ENCODE data around the gene SATB1.

DNA sequence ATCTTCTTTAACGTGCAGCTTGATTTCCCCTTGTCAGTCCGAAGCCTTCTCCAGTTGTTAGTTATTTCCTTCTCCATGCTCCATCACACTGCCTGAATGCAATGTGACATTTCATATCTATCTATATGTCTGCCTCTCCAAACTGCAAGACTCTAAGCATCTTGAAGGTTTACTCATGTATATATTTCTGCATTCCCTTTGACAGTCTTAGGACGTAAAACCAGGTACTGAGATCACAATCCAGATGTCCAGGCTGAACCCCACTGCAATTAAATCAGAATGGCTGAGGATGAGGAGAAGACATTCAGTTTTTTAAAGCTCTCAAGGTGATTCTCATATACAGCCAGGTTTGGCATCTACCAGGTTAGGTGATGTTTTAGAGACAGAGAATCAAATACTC, 6.1 kb upstream of the SATB1 start:
- TF ChIP-seq, protein P1, sequence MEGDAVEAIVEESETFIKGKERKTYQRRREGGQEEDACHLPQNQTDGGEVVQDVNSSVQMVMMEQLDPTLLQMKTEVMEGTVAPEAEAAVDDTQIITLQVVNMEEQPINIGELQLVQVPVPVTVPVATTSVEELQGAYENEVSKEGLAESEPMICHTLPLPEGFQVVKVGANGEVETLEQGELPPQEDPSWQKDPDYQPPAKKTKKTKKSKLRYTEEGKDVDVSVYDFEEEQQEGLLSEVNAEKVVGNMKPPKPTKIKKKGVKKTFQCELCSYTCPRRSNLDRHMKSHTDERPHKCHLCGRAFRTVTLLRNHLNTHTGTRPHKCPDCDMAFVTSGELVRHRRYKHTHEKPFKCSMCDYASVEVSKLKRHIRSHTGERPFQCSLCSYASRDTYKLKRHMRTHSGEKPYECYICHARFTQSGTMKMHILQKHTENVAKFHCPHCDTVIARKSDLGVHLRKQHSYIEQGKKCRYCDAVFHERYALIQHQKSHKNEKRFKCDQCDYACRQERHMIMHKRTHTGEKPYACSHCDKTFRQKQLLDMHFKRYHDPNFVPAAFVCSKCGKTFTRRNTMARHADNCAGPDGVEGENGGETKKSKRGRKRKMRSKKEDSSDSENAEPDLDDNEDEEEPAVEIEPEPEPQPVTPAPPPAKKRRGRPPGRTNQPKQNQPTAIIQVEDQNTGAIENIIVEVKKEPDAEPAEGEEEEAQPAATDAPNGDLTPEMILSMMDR (IDR thresholded peaks at IDR 0.05): no peak
- no peak for TF ChIP-seq BHLHE40 (IDR thresholded peaks at IDR 0.05; ENCODE audit: low read depth, low read length)
- TF ChIP-seq RAD21 (conservative IDR thresholded peaks at IDR 0.05 in 1 of 2, IDR thresholded peaks at IDR 0.05 in 1 of 2): no peak
